Ishikawa (cell line): ENCODE measurements around the gene CBFA2T2.

Experiments
- CEBPB ChIP-seq: IDR thresholded peaks from 2 replicates; pipeline ENCODE4 v1.6.1; 2012
- EP300 ChIP-seq: IDR thresholded peaks from 2 replicates; pipeline ENCODE4 v1.6.1; 2012; ENCODE audit warnings: borderline replicate concordance
- NFIC ChIP-seq: IDR thresholded peaks from 2 replicates; pipeline ENCODE4 v1.6.1; 2012
- RAD21 ChIP-seq: IDR thresholded peaks from 2 replicates; pipeline ENCODE4 v1.6.1; 2012; ENCODE audit warnings: low read depth
- TF ChIP-seq, protein P1 (sequence below): IDR thresholded peaks from 2 replicates; pipeline ENCODE4 v1.6.1; 2012; ENCODE audit warnings: low read depth, mild to moderate bottlenecking
- TF ChIP-seq, protein P2 (sequence below): IDR thresholded peaks from 2 replicates; pipeline ENCODE4 v1.6.1; 2012

DNA sequence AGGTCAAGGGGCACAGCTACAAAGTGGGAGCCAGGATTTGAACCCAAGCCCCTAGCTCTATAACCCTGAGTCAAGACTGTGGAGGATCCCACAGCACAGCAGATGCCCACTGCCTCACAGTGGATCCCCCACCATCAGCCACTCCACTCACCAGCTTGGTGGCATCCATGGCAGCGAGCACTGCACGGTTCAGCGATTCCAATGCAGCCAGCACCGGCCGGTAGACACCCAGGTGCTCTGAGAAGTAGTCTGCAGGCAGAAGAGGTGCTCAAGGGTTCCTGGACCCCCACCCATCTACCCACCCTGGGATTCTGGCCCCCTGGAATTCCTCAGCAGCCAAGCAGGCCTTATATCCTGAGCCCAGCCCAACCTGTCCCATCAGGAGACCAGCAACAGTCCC lies 179.3 kb downstream of the CBFA2T2 start:
- TF ChIP-seq RAD21 (no peak), NFIC (no peak), EP300 (no peak), CEBPB (no peak)
- TF ChIP-seq, protein P1, sequence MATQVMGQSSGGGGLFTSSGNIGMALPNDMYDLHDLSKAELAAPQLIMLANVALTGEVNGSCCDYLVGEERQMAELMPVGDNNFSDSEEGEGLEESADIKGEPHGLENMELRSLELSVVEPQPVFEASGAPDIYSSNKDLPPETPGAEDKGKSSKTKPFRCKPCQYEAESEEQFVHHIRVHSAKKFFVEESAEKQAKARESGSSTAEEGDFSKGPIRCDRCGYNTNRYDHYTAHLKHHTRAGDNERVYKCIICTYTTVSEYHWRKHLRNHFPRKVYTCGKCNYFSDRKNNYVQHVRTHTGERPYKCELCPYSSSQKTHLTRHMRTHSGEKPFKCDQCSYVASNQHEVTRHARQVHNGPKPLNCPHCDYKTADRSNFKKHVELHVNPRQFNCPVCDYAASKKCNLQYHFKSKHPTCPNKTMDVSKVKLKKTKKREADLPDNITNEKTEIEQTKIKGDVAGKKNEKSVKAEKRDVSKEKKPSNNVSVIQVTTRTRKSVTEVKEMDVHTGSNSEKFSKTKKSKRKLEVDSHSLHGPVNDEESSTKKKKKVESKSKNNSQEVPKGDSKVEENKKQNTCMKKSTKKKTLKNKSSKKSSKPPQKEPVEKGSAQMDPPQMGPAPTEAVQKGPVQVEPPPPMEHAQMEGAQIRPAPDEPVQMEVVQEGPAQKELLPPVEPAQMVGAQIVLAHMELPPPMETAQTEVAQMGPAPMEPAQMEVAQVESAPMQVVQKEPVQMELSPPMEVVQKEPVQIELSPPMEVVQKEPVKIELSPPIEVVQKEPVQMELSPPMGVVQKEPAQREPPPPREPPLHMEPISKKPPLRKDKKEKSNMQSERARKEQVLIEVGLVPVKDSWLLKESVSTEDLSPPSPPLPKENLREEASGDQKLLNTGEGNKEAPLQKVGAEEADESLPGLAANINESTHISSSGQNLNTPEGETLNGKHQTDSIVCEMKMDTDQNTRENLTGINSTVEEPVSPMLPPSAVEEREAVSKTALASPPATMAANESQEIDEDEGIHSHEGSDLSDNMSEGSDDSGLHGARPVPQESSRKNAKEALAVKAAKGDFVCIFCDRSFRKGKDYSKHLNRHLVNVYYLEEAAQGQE = no peak
- TF ChIP-seq, protein P2, sequence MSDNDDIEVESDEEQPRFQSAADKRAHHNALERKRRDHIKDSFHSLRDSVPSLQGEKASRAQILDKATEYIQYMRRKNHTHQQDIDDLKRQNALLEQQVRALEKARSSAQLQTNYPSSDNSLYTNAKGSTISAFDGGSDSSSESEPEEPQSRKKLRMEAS = no peak
